Activated naive CD8-positive, alpha-beta T cell (primary cell): Measurements from ENCODE around the gene KCNMA1.

Source experiments
- H3K27ac Mint-ChIP-seq: one replicate; pipeline ENCODE4 v1.8.0; 2021; ENCODE audit warnings: mixed read lengths
- H3K27me3 Mint-ChIP-seq: one replicate; pipeline ENCODE4 v1.8.0; 2021; ENCODE audit warnings: mixed read lengths
- H3K36me3 Mint-ChIP-seq: one replicate; pipeline ENCODE4 v1.8.0; 2021; ENCODE audit warnings: mixed read lengths
- H3K4me1 Mint-ChIP-seq: one replicate; pipeline ENCODE4 v1.8.0; 2021; ENCODE audit warnings: low read depth, mixed read lengths
- H3K4me3 Mint-ChIP-seq: one replicate; pipeline ENCODE4 v1.8.0; 2021; ENCODE audit warnings: mild to moderate bottlenecking, mixed read lengths
- H3K9me3 Mint-ChIP-seq: one replicate; pipeline ENCODE4 v1.8.0; 2021; ENCODE audit warnings: low read depth, mixed read lengths

The KCNMA1 gene

GRCh38 chr10:77631241-77631640, 6.4 kb downstream of the KCNMA1 start:
- Mint-ChIP-seq H3K4me1 (no peaks in the 10 kb centered on the region), H3K9me3 (no peaks in the 10 kb centered on the region), H3K27ac (no peak overlapping the region), H3K36me3 (no peaks in the 10 kb centered on the region), H3K4me3 (no peak overlapping the region), H3K27me3 (peaks cover 15% of the 10 kb centered on the region)

- Mint-ChIP-seq H3K4me1 (no peaks in the 10 kb centered on the region), H3K9me3 (no peaks in the 10 kb centered on the region), H3K4me3 (no peak overlapping the region), H3K36me3 (no peaks in the 10 kb centered on the region), H3K27ac (no peak overlapping the region), H3K27me3 (peaks cover 8% of the 10 kb centered on the region)
These were observed 7.1 kb downstream of the KCNMA1 start for GRCh38 chr10:77630507-77630848.

- peaks cover 4% of the 10 kb centered on the region for H3K27me3 Mint-ChIP-seq
- no peaks in the 10 kb centered on the region for H3K9me3 Mint-ChIP-seq
- H3K4me3 Mint-ChIP-seq = no peak overlapping the region
- H3K36me3 Mint-ChIP-seq = no peaks in the 10 kb centered on the region
- H3K4me1 Mint-ChIP-seq = no peaks in the 10 kb centered on the region
- H3K27ac Mint-ChIP-seq = no peak overlapping the region
These were observed 7.7 kb downstream of the KCNMA1 start for GRCh38 chr10:77629775-77630506.

GRCh38 chr10:77628906-77629730, 8.5 kb downstream of the KCNMA1 start:
- Mint-ChIP-seq H3K27me3 (peaks cover 2% of the 10 kb centered on the region), H3K36me3 (no peaks in the 10 kb centered on the region), H3K27ac (no peak overlapping the region), H3K4me1 (no peaks in the 10 kb centered on the region), H3K9me3 (no peaks in the 10 kb centered on the region), H3K4me3 (no peak overlapping the region)

- H3K9me3 Mint-ChIP-seq = no peaks in the 10 kb centered on the region
- peaks cover 9% of the 10 kb centered on the region for H3K4me1 Mint-ChIP-seq
- H3K4me3 Mint-ChIP-seq = no peak overlapping the region
- no peaks in the 10 kb centered on the region for H3K27me3 Mint-ChIP-seq
- H3K27ac Mint-ChIP-seq = no peak overlapping the region
- no peaks in the 10 kb centered on the region for H3K36me3 Mint-ChIP-seq
These were observed 11.2 kb downstream of the KCNMA1 start for GRCh38 chr10:77626266-77626935.

- H3K27ac Mint-ChIP-seq = no peak overlapping the region
- H3K36me3 Mint-ChIP-seq = no peaks in the 10 kb centered on the region
- H3K9me3 Mint-ChIP-seq = no peaks in the 10 kb centered on the region
- peaks cover 9% of the 10 kb centered on the region for H3K4me1 Mint-ChIP-seq
- H3K4me3 Mint-ChIP-seq = no peak overlapping the region
- no peaks in the 10 kb centered on the region for H3K27me3 Mint-ChIP-seq
These were observed 12.2 kb downstream of the KCNMA1 start for GRCh38 chr10:77625379-77625778.

- Mint-ChIP-seq H3K27ac (no peak overlapping the region), H3K4me3 (no peak overlapping the region), H3K27me3 (no peaks in the 10 kb centered on the region), H3K36me3 (no peaks in the 10 kb centered on the region), H3K4me1 (peaks cover 9% of the 10 kb centered on the region), H3K9me3 (no peaks in the 10 kb centered on the region)
These were observed 14.7 kb downstream of the KCNMA1 start for GRCh38 chr10:77622889-77623291.

- no peak overlapping the region for H3K4me3 Mint-ChIP-seq
- H3K36me3 Mint-ChIP-seq = no peaks in the 10 kb centered on the region
- H3K9me3 Mint-ChIP-seq = no peaks in the 10 kb centered on the region
- peaks cover 9% of the 10 kb centered on the region for H3K4me1 Mint-ChIP-seq
- no peaks in the 10 kb centered on the region for H3K27me3 Mint-ChIP-seq
- H3K27ac Mint-ChIP-seq = no peak overlapping the region
These were observed 16.9 kb downstream of the KCNMA1 start for GRCh38 chr10:77620731-77621130.

- Mint-ChIP-seq H3K27me3 (peaks cover 3% of the 10 kb centered on the region), H3K9me3 (no peaks in the 10 kb centered on the region), H3K27ac (no peak overlapping the region), H3K4me3 (no peak overlapping the region), H3K36me3 (no peaks in the 10 kb centered on the region), H3K4me1 (peaks cover 9% of the 10 kb centered on the region)
These were observed 17.5 kb downstream of the KCNMA1 start for GRCh38 chr10:77619964-77620703.

- H3K4me1 Mint-ChIP-seq = peaks cover 7% of the 10 kb centered on the region
- no peaks in the 10 kb centered on the region for H3K36me3 Mint-ChIP-seq
- H3K9me3 Mint-ChIP-seq = no peaks in the 10 kb centered on the region
- H3K27ac Mint-ChIP-seq = no peak overlapping the region
- peaks cover 3% of the 10 kb centered on the region for H3K27me3 Mint-ChIP-seq
- H3K4me3 Mint-ChIP-seq = no peak overlapping the region
These were observed 19.5 kb downstream of the KCNMA1 start for GRCh38 chr10:77618117-77618516.

GRCh38 chr10:77616766-77617165, 20.8 kb downstream of the KCNMA1 start:
- no peaks in the 10 kb centered on the region for H3K9me3 Mint-ChIP-seq
- H3K36me3 Mint-ChIP-seq = no peaks in the 10 kb centered on the region
- H3K27ac Mint-ChIP-seq = no peak overlapping the region
- peaks cover 3% of the 10 kb centered on the region for H3K27me3 Mint-ChIP-seq
- H3K4me3 Mint-ChIP-seq = no peak overlapping the region
- H3K4me1 Mint-ChIP-seq = no peaks in the 10 kb centered on the region

GRCh38 chr10:77614778-77615625, 22.6 kb downstream of the KCNMA1 start:
- Mint-ChIP-seq H3K27ac (no peak overlapping the region), H3K36me3 (no peaks in the 10 kb centered on the region), H3K4me1 (no peaks in the 10 kb centered on the region)

GRCh38 chr10:77613476-77614130, 24.0 kb downstream of the KCNMA1 start:
- no peaks in the 10 kb centered on the region for H3K36me3 Mint-ChIP-seq
- no peaks in the 10 kb centered on the region for H3K9me3 Mint-ChIP-seq
- no peak overlapping the region for H3K27ac Mint-ChIP-seq
- peaks cover 3% of the 10 kb centered on the region for H3K27me3 Mint-ChIP-seq
- H3K4me1 Mint-ChIP-seq = no peaks in the 10 kb centered on the region
- no peak overlapping the region for H3K4me3 Mint-ChIP-seq

More at GRCh38 chr10:77614778-77615625, 22.6 kb downstream of the KCNMA1 start:
- Mint-ChIP-seq H3K9me3 (no peaks in the 10 kb centered on the region), H3K4me3 (no peak overlapping the region), H3K27me3 (peaks cover 3% of the 10 kb centered on the region)

- Mint-ChIP-seq H3K9me3 (no peaks in the 10 kb centered on the region), H3K27me3 (peaks cover 3% of the 10 kb centered on the region), H3K36me3 (no peaks in the 10 kb centered on the region), H3K4me1 (no peaks in the 10 kb centered on the region), H3K4me3 (no peak overlapping the region), H3K27ac (no peak overlapping the region)
These were observed 25.9 kb downstream of the KCNMA1 start for GRCh38 chr10:77611670-77612069.
